GM12878 (cell line): Measurements from ENCODE around the gene NR6A1. TPM values are rescaled to one million over a fixed set of nuclear protein-coding genes. Genes with fewer than 3 reads are reported as not detected.
A peak's percentile ranks its signal among the peaks of the same experiment; 100 is the strongest.

Experiments
- ATAC-seq: fragments of 200-7000 bp; cut with Tn5 transposase; 3 replicates; pipeline ENCODE4 v1.9.1; 2020; ENCODE audit warnings: mild to moderate bottlenecking, moderate library complexity
- BruUV-seq: library from RNA; stranded (reverse); fragments of 400-500 nt; replicated peaks from 2 replicates; lab custom pipeline; 2021; lab: Mats Ljungman, UMichigan
- CTCF ChIA-PET: fragments of 300-600 bp; sonication (Branson Sonifier 250); formaldehyde crosslinking; extraction: SDS; loops from one replicate; lab custom pipeline; 2021; ENCODE audit warnings: inconsistent platforms; lab: Yijun Ruan, JAX
- POLR2A ChIA-PET: fragments of 350-600 bp; formaldehyde crosslinking; extraction: SDS; loops from one replicate; lab custom pipeline; 2021; ENCODE audit warnings: inconsistent platforms; lab: Charles Lee
- RAD21 ChIA-PET: fragments of 300-600 bp; sonication (Branson Sonifier 250); formaldehyde crosslinking; loops from one replicate; lab custom pipeline; 2023; ENCODE audit warnings: antibody characterized with exemption; ENCODE audit not compliant: unreplicated experiment; lab: Charles Lee
- SMC1A ChIA-PET: fragments of 300-600 bp; sonication (Branson Sonifier 250); formaldehyde crosslinking; loops from one replicate; lab custom pipeline; 2023; ENCODE audit not compliant: unreplicated experiment, uncharacterized antibody; lab: Charles Lee
- DNase-seq: peaks from one replicate; pipeline ENCODE4 v3.0.0-alpha.2; 2011; ENCODE audit warnings: low read depth, low spot score
- FAIRE-seq: peaks from 3 replicates; lab custom pipeline; 2011; peaks lifted over from hg19 to GRCh38; lab: Jason Lieb, UNC
- H2AFZ ChIP-seq: 2 replicates; pipeline ENCODE4 v1.6.0; 2011; ENCODE audit warnings: low read depth, low read length, control low read depth; ENCODE audit not compliant: control insufficient read depth
- H3K27ac ChIP-seq: 2 replicates; pipeline ENCODE4 v1.5.1; 2011; ENCODE audit warnings: control low read depth; ENCODE audit not compliant: control insufficient read depth, insufficient read depth
- H3K27me3 ChIP-seq, 2 experiments: replicated peaks in 1 of 2; 2 replicates each; pipeline versions ENCODE4 v1.6.0 to v1.6.1; 2011; ENCODE audit warnings: low read length in 1 of 2; ENCODE audit not compliant: control insufficient read depth in 2 of 2, insufficient read depth in 2 of 2
- H3K36me3 ChIP-seq, 2 experiments: 2 replicates each; pipeline ENCODE4 v1.5.1; 2011; ENCODE audit warnings: low read length in 1 of 2; ENCODE audit not compliant: control insufficient read depth in 2 of 2, insufficient read depth in 2 of 2
- H3K4me1 ChIP-seq: 2 replicates; pipeline ENCODE4 v1.6.1; 2011; ENCODE audit warnings: mild to moderate bottlenecking, low read length, moderate library complexity, mixed read lengths; ENCODE audit not compliant: control insufficient read depth, insufficient read depth
- H3K4me2 ChIP-seq: 2 replicates; pipeline ENCODE4 v1.6.0; 2011; ENCODE audit warnings: control low read depth; ENCODE audit not compliant: control insufficient read depth, insufficient read depth
- H3K4me3 ChIP-seq: fragments of 200-600 bp; sonication (generic); 2 replicates; pipeline ENCODE4 v1.5.1; 2016
- H3K79me2 ChIP-seq: 2 replicates; pipeline ENCODE4 v1.6.0; 2011; ENCODE audit warnings: low read length; ENCODE audit not compliant: control insufficient read depth, insufficient read depth
- H3K9ac ChIP-seq: 2 replicates; pipeline ENCODE4 v1.8.0; 2011; ENCODE audit warnings: low read length, control low read depth, mixed read lengths; ENCODE audit not compliant: control insufficient read depth, insufficient read depth
- H3K9me3 ChIP-seq: replicated peaks from 3 replicates; pipeline ENCODE4 v1.5.1; 2011; ENCODE audit warnings: mild to moderate bottlenecking, low read length; ENCODE audit not compliant: control insufficient read depth, insufficient read depth
- H4K20me1 ChIP-seq: 2 replicates; pipeline ENCODE4 v1.6.0; 2011; ENCODE audit not compliant: control insufficient read depth, insufficient read depth
- EZH2 ChIP-seq: IDR thresholded peaks from 2 replicates; pipeline ENCODE4 v1.6.1; 2012; ENCODE audit warnings: low read depth, mild to moderate bottlenecking, control low read depth, inconsistent platforms, low read length, borderline replicate concordance; ENCODE audit not compliant: control insufficient read depth
- RELA ChIP-seq: fragments of 450-650 bp; IDR thresholded peaks from 2 replicates; pipeline ENCODE4 v1.8.0; 2014; ENCODE audit warnings: borderline replicate concordance; ENCODE audit not compliant: partially characterized antibody
- RUNX3 ChIP-seq: IDR thresholded peaks from 2 replicates; pipeline ENCODE4 v1.6.1; 2012; ENCODE audit warnings: low read length, inconsistent platforms
- YBX1 ChIP-seq: fragments of 450-650 bp; IDR thresholded peaks from 2 replicates; pipeline ENCODE4 v1.6.1; 2016; ENCODE audit warnings: antibody characterized with exemption
- WGBS: methylation state at CpG from one replicate; pipeline ENCODE4 v1.1.6; 2016; ENCODE audit warnings: low lambda C conversion rate; ENCODE audit not compliant: insufficient replicate concordance, insufficient coverage; ENCODE audit errors: missing lambda C conversion rate; 5-methylcytosine and 5-hydroxymethylcytosine counted together
- in situ Hi-C: fragments of 300-500 bp; cut with MboI; formaldehyde crosslinking; loops from 9 replicates; pipeline ENCODE4 v1.14.3; 2018; ENCODE audit warnings: mixed read lengths
- intact Hi-C: fragments of 100-400 bp; cut with micrococcal nuclease; formaldehyde crosslinking; loops from one replicate; pipeline ENCODE4 v1.14.2; 2022; ENCODE audit not compliant: unreplicated experiment
- polyA plus RNA-seq, 11 experiments: library from polyadenylated mRNA; depleted of rRNA in 4 of 11; unstranded in 6 of 11; stranded (reverse) in 5 of 11; fragments of >200 nt; fragmentation: Nextera tagmentation in 4 of 11; fragmentation: Illumina TruSeq in 1 of 11; extraction: Ambion mirVana in 4 of 11; extraction: Trizol in 1 of 11; gene quantifications; 1 replicate in 1 of 11; 2 replicates in 10 of 11; pipeline versions ENCODE4 v1.2.1 to v1.2.3, GENCODE V29; 2011 to 2016; ENCODE audit warnings: inconsistent platforms in 2 of 11, missing spikeins in 2 of 11, low read depth in 1 of 11
- total RNA-seq, 4 experiments: library from RNA; depleted of rRNA in 3 of 4; stranded (reverse); fragments of >200 nt in 3 of 4; fragmentation: Illumina TruSeq in 1 of 4; extraction: Trizol in 1 of 4; gene quantifications; 2 replicates each; pipeline versions ENCODE4 v1.2.1 to v1.2.3, GENCODE V29; 2013 to 2021
- TF ChIP-seq, protein P1 (sequence below): fragments of 450-650 bp; formaldehyde crosslinking; IDR thresholded peaks from 2 replicates; pipeline ENCODE4 v1.5.0; 2022; ENCODE audit warnings: mild to moderate bottlenecking, missing genetic modification characterization

Gene NR6A1
- total and polyA plus RNA-seq, 10 of the 15 experiments (the other 5 are each of a cell fraction or from before 2014, with no cell fraction given): 1.2 to 9.2 (median 4.6) TPM

DNA sequence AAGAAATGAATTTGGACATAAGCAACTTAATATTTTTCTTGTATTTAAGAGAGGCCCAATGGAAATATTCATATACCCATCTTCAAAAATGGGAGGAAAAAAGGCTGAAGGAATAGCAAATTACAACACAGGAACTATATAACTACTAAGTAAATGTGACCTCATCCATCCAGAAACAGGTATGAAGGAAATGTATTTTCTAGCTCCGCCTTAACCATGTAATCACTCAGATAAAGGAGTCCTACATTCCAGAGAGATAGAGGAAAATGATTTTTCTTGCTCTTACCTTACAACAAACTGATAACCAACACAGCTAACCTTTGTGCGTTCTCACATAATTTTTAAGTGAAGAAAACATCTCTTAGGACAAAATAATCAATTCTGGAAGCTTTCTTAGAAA lies 96.5 kb downstream of the NR6A1 start (continued):
- TF ChIP-seq, protein P1, sequence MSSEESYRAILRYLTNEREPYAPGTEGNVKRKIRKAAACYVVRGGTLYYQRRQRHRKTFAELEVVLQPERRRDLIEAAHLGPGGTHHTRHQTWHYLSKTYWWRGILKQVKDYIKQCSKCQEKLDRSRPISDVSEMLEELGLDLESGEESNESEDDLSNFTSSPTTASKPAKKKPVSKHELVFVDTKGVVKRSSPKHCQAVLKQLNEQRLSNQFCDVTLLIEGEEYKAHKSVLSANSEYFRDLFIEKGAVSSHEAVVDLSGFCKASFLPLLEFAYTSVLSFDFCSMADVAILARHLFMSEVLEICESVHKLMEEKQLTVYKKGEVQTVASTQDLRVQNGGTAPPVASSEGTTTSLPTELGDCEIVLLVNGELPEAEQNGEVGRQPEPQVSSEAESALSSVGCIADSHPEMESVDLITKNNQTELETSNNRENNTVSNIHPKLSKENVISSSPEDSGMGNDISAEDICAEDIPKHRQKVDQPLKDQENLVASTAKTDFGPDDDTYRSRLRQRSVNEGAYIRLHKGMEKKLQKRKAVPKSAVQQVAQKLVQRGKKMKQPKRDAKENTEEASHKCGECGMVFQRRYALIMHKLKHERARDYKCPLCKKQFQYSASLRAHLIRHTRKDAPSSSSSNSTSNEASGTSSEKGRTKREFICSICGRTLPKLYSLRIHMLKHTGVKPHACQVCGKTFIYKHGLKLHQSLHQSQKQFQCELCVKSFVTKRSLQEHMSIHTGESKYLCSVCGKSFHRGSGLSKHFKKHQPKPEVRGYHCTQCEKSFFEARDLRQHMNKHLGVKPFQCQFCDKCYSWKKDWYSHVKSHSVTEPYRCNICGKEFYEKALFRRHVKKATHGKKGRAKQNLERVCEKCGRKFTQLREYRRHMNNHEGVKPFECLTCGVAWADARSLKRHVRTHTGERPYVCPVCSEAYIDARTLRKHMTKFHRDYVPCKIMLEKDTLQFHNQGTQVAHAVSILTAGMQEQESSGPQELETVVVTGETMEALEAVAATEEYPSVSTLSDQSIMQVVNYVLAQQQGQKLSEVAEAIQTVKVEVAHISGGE (CRISPR knock-in tag): no peak
- no peak for TF ChIP-seq RELA
- no peak for TF ChIP-seq RUNX3
- TF ChIP-seq, all 136 proteins: peak for 0

DNA sequence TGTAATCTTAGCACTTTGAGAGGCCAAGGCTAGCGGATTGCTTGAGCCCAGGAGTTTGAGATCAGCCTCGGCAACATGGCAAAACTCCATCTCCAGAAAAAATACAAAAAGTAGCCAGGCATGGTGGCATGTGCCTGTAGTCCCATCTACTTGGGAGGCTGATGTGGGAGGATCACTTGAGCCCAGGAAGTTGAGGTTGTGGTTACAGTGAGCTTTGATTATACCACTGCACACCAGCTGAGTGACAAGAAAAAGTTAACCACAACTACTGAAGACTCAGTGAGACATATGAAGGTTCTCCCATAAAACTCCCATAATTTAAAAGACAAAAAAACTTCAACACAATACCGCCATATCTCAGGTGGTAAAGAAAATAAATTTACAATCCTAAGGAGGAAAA lies 98.0 kb downstream of the NR6A1 start:
- ATAC-seq: peak; percentile 34; the same call in 1 of the 3 replicates
- no peaks in the 10 kb centered on the region for H3K27me3 ChIP-seq
- no peak overlapping the region for H3K27ac ChIP-seq
- no peak overlapping the region for H3K4me3 ChIP-seq
- no peak for DNase-seq
- no peaks in the 10 kb centered on the region; the same call in 2 of the 3 replicates for H3K9me3 ChIP-seq
- 97% methylated on average over 3 of the region's 3 CpGs for WGBS
- H3K4me2 ChIP-seq: no peak overlapping the region
- peaks cover 5% of the 10 kb centered on the region; the same call in 1 of the 2 replicates for H3K4me1 ChIP-seq
- H3K9ac ChIP-seq: no peak overlapping the region
- SMC1A ChIA-PET: interaction anchor here (0.8 to 3.2 kb wide), 10 partner anchors 9 to 75 kb away, joined by 3 to 19 read pairs (median 4); no protein-coding TSS in a partner anchor
- peaks cover 0 to 4% of the 10 kb centered on the region in 2 experiments; a peak in 2 of 4 replicates for H3K36me3 ChIP-seq
- H4K20me1 ChIP-seq: no peaks in the 10 kb centered on the region
- POLR2A ChIA-PET: interaction anchor here (0.6 to 1.0 kb wide), 2 partner anchors 46 to 50 kb away, joined by 4 to 9 read pairs; no protein-coding TSS in a partner anchor
- no peak for FAIRE-seq
- in situ Hi-C loops: no loop called here
- RAD21 ChIA-PET: interaction anchor here (0.8 to 1.9 kb wide), 2 partner anchors 12 to 56 kb away, joined by 3 to 8 read pairs; no protein-coding TSS in a partner anchor
- H2AFZ ChIP-seq: no peak overlapping the region
- CTCF ChIA-PET: interaction anchor here (0.7 to 1.8 kb wide), 6 partner anchors 10 to 56 kb away, joined by 3 to 13 read pairs (median 3); no protein-coding TSS in a partner anchor
- TF ChIP-seq YBX1: no peak
- no peak for TF ChIP-seq EZH2
- TF ChIP-seq RUNX3: peak; percentile 76
- TF ChIP-seq, all 136 proteins: peak for 1
- H3K79me2 ChIP-seq: peaks cover 25% of the 10 kb centered on the region
- BruUV-seq: no TSS peak
- intact Hi-C loops: no loop called here
